CD4-positive, alpha-beta T cell treated with Interleukin-17A for 4 hours (primary cell): ENCODE results near the gene TBC1D9.
"Not testable (repeated sequence)": the region's sequence is repeated elsewhere in the genome, so short reads cannot be mapped to it uniquely, and the experiment has no call there.

ENCODE experiments used
- DNase-seq: peaks from one replicate; pipeline ENCODE4 v3.0.0-alpha.2; 2020; ENCODE audit warnings: mixed read lengths

The TBC1D9 gene

DNA sequence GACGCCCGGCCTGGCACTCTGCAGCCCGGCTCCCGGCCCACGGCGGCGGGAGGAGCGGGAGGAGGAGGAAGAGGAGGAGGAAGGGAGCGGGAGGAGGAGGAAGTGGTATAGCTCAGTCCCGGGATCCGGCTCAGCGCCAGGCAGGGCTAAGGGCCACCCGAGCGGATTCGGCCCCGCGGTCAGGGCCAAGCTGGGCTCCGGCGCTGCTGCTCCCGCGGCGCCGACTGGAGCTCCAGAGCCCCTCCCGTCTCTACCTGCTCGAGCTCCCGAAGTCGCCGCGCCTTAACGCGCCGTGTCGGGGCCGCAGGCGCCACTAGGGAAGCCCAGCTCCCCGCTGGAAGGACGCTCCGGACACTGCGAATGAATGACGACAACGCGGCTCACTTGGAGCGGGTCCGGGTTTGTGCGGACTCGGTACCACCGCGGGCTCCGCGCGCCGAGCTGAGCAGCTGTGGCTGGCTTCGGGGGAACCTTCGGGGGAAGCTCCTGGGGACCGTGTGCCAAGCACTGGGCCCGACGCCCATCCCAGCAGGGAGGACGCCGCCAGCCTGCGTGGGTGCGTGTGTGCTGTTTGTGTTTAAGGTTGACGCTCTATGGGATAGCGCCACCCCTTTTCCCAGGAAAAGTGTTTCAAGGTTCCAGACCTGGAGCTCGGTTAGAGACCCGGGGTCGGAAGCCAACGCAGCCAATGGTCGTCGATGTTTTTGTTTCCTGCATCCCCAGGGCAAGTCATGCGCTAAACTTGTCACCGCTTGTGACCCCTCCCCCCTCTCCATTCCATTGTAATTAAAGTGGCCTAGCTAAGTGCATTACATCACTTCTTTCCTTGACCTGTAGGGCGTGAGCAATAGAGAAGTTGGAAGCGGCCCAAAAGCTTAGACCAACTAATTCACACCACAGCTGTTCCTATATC lies at the start of gene TBC1D9:
Gene TBC1D9 (minus strand): TSS at position 67 of the 913 bp plus-strand sequence. CDS start 340 bp downstream, outside the sequence.
- DNase-seq = no peak

DNA sequence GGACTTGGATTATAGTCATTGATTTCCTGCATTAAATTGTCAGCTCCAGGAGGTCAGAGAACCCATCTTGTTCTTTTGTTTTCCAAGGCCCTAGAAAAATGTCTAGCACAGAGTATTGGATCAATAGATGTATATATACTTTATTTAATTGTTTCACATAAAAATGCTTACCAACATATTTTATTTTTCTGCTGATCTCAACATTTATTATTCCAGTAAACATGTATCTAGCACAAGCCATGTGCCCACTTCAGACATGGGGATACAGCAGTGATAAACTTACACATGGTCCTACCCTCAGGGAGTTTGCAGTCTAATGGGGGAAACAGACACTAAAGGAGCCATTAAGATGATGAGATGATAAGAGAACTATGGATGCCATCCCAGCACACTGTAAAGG lies 49.1 kb upstream of the TBC1D9 start:
- DNase-seq = no peak

DNA sequence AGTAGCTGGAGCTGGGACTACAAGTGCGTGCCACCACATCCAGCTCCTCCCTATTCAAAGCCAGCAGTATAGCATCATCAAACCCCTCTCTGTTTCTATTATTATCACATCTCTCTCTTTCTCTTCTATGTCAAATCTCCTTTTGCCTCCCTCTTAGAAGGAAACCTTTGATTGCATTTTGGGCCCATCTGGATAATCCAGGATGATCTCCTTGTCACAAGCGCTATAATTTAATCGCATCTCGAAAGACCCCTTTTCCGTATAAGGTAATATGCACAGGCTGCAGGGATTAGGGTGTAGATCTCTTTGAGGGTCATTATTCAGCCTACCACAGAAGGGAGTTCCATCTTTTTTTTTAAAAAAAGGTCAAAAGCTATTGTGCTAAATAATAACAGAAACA lies 46.4 kb upstream of the TBC1D9 start:
- DNase-seq = no peak

DNA sequence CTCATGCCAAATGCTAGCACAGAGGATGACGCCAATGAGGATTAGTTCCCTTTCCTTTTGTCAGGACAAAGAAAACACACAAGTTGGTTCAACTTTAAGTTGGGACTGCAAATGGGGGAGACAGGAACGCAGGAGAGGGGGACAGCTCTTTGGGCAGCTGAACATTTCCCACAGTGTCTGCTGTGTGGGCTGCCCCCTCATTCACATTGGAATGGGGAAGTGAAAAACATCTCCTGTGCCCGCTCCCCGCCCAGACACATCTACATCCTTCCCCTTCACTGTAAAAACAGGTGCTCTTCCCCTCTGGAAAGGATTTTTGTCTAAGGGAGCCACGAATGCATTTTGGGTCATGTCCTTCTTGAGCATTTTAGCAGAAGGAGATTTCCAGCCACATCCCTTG lies 44.5 kb upstream of the TBC1D9 start:
- no peak for DNase-seq

DNA sequence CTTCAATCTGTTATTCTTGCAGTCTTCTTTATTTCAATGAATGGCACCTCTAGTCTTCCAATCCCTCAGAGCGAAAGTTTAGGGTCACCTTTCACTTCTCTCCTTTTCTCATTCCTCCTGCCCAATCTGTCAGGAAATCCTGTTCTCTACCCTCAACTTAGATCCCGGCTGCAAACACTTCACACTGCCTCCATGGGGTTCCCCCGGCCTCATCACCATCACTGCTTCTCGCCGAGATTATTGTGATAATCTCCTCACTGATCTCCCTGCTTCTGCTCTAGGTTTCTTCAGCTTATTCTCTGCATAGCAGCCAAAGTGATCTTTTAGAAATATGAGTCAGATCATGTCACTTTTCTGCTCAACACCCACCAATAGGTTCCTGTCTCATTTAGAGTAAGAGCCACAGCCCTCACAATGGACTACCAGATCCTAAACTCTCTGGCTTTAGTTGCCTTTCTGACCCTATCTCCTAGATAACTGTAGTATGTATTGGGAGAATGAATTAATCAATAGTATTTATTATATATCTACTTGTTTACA lies 43.6 kb upstream of the TBC1D9 start:
- no peak for DNase-seq

DNA sequence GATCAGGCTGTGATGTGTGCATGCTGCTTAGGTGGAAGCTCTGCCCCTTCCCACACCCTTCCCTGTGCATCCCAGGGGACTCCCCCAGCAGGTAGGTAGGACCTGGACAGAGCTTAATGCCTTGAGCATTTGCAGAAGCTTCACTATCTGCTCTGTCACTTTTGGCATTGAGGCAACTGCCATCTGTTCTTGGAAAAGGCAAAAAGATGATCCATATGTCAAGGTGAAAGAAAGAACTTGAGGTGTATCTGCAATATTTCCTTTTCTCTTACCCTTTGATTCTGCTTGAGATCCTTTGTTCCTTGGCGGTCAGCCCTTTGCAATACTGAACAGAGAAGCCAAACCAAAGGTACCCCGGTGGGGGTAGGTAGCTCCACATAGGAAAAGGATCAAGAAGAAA lies 37.1 kb upstream of the TBC1D9 start:
- DNase-seq = no peak

DNA sequence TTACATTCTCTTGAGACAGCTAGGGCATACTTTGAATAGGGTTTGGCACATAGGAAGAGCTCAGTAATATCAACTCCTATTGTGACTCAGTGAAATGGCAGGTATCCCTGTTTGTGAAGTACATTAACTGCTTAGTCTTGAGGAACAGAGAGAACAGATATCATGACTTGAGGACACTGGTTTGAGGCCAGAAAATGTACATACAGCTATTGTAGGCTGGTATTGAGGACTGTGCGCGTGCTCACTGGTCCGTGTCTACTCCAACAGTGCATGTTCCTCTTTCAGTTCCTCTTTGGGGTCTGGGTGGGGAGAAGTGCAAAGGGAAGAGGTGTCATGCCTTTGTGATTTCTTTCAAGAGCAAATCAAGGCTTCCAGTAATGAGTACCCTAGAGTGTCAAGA lies 34.6 kb upstream of the TBC1D9 start:
- no peak for DNase-seq

DNA sequence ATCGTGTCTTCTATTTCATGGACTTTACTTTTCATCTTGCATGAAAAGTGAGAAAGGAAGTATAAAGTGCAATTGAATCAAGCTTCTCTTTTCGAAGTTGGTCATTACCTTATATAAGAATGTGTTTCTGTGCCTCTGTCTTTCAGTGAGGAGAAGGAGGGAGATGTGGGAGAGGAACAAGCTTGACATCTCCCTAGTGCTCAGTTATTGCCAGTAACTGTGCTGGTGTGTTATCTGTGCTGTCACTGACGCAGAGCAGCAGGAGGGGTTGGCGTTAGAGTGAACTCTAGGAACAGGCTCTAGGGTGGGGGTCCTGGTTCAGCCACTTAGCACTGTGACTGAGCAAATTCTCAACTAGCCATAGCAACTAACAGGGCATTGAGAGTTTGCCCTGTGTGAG lies 34.0 kb upstream of the TBC1D9 start:
- no peak for DNase-seq

DNA sequence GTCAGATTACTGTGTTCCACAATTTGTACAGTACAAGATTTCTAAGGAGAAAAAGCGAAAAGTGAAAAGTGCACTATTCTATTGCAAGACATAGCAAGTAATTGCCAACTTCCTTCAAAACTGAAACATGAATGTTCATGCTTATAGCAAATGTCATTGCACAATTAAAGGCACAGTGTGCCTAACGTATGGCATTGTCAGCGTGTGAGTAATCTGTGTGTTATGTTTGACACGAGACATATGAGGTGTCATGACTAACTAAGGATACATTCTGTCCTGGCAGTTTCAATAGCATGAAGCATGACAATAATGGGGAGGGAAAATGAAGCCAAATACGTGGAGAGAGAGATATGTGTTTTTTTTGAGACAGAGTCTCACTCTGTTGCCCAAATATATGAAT lies 33.6 kb upstream of the TBC1D9 start:
- DNase-seq = no peak

DNA sequence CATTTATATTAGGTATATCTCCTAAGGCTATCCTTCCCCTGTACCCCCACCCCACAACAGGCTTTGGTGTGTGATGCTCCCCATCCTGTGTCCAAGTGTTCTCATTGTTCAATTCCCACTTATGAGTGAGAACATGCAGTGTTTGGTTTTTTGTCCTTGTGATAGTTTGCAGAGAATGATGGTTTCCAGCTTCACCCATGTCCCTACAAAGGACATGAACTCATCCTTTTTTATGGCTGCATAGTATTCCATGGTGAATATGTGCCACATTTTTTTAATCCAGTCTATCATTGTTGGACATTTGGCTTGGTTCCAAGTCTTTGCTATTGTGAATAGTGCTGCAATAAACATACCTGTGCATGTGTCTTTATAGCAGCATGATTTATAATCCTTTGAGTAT lies 26.6 kb upstream of the TBC1D9 start:
- DNase-seq = not testable (repeated sequence)

DNA sequence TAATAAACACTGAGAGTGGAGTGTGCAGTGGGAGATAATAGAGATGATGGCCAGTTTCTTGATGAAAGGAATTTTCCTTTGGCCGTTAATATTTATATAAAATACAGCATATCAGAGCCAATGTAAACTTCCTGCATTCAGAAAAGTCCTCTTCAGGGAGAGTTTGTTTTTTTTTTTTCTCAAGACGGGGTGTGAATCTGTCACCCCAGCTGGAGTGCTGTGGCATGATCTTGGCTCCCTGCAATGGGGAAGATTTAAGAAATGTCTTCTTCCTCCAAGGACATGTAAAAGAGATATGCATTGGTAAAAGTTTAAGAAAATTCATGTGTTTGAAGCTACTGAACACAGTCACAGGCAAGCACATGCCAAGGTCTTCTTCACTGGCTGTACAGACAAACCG lies 25.4 kb upstream of the TBC1D9 start:
- no peak for DNase-seq

DNA sequence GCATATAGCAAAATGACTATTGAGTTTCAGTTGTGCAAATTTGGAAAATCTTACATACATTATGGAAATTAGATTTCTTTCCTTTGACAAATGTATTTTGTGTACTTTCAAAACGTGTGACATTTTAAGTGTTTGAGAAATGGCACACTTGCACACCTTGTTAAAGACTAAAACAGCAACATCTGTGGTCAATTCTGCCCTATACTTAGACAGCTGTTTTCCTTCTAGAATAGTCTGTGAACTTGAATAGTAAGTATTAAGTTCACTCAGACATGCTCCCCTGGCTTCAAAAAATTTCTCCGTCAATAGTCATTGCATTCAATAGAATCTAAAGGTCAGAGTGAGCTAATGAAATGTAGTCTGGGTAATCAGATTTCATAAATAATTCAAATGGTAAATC lies 21.7 kb upstream of the TBC1D9 start:
- no peak for DNase-seq

DNA sequence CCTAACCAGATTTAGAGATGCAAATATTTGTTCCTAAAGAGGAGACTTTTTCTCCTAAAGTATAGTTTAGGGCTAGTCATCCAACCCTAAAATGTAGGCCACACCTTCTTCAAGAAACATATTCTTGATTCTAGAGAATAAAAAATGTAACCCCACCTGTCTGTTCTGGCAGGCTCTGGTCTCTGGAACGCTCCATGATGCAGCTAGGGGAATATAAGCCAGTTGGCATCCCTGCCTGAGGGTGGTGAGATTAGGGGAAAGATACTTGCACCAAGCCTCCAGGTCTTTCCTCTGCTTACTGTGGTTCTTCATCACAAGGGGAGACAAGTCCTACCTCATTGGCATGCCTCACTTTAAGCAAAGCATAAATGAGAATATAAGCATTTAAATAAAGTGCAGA lies 21.2 kb upstream of the TBC1D9 start:
- no peak for DNase-seq

DNA sequence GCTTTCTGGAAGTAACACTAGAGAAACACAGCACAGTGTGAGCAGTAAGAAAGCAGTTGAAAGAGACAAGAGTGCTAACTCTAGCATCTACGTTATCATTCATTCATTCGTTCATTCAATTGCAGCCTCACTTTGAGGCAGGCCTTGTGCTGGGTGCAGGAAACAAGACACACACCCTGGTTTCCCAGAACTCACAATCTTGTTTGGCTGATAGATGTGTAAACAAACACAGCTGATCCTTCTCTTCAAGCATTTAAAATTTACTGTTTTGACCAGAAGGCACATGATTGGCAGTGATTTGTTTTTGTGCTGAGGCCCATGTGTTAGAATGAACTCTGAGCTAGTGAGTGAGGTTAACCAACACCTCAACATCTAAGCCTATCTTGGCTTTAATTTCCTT lies 20.4 kb upstream of the TBC1D9 start:
- no peak for DNase-seq

DNA sequence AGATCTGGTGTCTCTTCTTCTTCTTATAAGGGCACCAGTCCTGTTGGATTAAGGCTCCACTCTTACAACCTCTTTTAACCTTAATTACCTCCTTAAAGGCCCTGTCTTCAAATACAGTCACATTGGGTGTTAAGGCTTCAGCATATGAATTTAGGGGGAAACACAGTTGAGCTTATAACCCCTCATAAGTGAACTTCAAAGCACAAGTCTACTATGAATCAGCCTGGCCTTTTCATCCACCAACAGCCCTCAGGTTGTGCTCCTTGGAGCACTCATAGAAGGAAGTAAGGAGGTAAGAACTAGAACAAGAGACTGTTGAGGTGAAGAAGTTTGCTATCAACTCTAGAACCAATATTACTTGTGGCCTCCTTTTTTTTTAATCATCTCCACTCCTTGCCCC lies 18.8 kb upstream of the TBC1D9 start:
- DNase-seq = no peak

DNA sequence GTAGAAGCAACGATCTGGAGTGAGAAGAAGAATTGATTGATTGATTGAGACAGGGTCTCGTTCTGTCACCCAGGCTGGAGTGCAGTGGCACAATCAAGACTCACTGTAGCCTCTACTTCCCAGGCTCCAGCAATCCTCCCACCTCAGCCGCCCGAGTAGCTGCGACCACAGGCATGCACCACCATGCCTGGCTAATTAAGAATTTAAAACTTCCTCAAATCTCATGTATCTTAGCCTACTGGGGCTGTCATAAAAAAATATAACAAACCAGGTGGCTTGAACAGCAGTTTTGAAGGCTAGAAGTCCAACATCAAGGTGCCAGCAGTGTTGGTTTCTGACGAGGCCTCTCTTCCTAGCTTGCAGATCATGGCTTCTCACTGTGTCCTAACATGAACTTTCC lies 18.3 kb upstream of the TBC1D9 start:
- no peak for DNase-seq

DNA sequence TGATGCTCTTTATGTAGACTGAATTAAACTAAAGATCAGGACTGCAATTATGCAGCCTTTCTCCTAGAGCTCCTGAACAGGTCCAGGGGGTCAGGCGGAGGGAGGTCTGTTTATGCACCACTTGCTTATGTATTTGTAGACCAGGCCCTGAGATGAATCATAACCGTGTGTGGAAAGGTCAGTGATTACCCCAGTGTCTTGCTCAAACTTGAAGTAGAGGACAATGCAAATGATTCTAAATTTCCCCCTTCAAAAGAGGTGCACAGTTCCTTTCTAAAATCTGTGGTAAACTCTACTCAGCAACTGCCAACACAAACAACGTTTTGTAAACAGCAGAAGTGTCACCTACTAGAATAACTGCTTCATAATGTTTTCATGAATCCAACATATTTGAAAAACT lies 13.0 kb upstream of the TBC1D9 start:
- no peak for DNase-seq

DNA sequence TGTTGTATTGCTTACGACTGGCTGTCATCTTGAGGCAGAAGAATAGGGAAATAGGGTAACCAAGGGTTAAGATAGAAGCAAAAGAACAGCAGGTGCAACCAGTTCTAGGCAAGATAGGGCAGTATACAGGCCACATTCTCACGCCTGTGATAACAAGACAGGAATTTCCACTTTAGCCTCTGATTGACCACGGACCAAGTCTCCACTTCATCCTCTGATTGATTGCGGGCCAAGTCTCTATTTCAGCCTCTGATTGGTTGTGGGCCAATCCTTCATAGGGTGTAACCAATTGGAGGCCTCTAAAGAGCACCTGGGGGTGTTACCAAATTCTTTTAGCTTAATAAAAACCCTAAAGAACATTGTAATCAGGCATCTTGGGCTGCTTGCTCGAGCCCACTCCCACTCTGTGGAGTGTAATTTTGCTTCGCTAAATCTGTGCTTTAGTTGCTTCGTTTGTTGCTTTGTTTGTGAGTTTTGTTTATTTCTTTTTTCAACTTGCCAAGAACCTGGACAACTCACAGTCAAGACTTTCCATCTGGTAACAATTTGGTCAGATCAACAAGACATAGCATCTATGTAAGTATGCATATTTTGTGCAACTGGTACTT lies 8.7 kb upstream of the TBC1D9 start:
- no peak for DNase-seq

DNA sequence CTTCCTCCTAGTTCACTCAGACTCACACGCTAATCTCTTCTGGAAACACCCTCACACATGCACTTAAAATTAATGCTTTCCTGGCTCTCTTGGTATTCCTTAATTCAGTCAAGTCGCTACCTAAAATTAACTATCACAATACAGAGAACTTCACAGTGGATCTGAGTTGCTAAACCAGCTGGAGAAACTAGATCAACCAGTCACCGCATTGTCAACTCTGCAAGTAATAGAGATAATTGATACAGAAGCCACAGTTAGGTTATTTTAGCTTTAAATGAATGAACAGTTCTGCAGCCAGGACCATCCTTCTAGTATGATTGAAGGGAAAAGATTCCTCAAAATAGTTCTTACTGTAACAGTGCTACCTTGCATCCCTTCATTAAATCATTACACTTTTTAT lies 6.0 kb upstream of the TBC1D9 start:
- DNase-seq = no peak

DNA sequence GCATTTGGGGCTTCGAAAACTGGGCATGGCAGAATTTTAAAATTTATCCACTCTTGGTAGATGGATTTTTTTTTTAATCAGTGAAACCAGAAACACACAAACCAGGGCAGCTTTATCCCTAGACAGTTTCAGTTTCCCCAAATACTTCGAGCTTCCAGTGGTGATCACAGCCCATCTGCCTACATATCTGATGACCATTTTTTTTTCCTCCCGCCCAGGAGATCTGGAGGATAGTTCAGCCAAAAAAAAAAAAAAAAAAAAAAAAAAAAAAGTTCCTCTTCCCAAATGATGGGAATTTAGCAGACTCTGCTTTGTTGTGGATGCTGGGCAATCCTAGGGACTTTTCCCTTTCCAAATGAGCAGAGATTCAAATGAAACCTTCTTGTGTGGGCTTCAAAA lies 1.0 kb upstream of the TBC1D9 start:
- DNase-seq = no peak

DNA sequence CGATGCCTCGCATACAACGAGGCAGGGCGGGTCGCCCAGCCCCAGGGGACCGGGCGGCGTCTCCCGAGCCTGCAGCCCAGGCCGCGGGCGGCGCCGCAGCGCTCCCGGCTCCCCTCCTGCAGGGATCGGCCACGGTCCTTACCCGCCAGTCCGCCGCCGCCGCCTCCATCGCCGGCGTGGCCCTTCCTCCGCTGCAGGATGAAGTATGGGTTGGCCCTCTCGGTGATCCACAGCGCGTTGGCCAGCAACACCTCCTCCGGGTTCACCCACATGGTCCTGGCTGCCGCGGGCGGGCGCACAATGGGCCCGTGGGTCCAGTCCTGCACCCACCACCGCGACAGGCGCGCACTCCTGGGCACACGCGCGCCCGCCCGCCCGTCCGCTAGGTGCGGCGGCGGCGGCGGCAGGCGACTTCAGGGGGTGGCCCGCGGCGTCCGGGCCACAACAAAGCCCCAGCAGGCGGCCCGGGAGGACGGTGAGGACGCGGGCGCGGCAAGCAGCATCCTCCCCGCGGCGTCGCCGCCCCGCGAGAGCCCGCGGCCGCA lies 339 bp downstream of the TBC1D9 start:
- DNase-seq = no peak

DNA sequence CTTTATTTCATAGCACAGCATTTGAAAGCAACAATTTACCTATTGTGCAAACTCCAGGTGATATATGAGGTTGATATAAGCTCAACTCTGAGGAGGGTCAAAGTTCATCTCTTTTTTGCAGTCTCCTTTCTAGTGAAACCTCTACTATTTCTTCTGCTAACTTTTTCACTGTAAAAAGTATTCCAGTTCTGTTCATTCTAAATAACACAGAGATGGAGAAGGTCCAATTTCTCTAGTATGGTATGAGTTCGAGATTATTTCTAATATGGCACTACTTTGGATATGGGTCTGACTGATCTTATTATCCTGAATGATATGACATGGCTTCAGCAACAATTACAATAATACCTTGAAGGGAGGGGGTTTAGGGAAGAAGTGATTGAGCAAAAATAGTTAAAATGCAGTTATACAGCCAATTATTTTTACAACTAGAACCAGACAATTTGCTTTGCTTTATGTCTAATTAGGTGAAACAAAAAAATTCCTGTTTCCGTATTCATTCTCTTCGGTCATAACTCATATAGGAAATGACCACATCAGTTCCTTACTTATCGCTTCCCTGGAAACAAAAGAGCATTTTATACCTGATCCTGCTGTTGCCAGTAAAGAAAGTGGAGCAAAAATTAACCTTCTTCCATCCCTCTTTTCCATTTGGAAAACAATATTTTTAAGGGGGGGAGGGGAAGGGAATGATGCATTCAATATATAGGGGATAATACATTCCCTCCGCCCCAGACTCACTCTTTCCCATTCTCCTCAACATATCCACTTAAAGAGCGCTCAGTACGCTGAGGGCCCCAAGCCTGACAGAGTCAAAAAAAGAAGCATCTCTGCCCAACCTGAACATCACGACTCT lies 1.0 kb downstream of the TBC1D9 start:
- DNase-seq = no peak

DNA sequence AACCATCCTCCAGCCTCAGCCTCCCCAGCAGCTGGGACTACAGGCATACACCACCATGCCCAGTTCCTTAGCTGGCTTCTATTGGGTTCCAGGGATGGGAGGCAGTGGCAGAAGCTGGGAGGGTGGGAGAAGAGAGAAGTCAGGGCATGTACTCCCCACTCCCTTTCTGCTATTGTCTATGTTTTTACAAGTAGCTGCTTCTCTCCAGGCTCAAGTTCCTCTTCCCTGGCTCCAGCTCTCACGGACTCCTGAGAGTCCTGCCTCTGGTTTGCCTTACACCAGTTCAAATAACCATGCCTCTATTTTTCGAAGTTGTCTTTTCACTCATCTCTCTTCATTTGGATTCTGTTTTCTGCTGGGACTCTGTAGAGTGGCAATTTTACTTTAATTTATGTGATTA lies 2.9 kb downstream of the TBC1D9 start:
- DNase-seq = no peak
